ENCODE data around the gene FYN. TPM values are rescaled to one million over a fixed set of nuclear protein-coding genes. Genes with fewer than 3 reads are reported as not detected.

Gene FYN
- total and polyA plus RNA-seq, 2 of the 13 experiments (the other 11 are each of a cell fraction or from before 2014, with no cell fraction given), result 15.5 to 24.6 TPM

DNA sequence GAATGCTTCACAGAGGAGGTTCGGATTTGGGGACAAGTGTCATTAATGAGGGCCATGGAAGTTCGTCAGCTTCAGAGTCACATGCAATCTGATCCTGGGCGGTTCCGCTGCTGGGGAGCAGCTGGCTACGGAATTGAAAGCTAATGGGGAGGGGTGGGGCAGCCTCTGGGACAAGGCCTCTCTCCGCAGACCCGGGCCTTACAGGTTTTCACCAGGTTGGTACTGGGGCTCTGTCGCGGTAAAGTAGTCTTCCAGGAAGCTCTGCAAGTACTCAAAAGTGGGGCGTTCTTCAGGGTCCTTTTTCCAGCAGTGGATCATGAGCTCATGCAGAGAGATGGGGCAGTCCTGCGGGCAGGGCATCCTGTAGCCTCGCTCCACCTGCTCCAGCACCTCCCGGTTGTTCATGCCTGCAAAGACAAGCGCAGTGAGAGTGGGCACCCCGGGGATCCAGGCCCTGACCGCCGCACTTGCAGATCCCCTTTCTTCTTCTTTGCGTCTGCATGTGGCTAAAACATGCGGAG is 211.7 kb downstream of the FYN start:
- in situ Hi-C loops (cut with HindIII; ENCODE audit: extremely low pct_ligation_motif_present, low pct_unique_long_range_greater_than_20kb), result no loop called here
- DNase-seq (ENCODE audit: low spot score) (no peak), ATAC-seq (no peak), FAIRE-seq (no peak)
- TF ChIP-seq PCBP1 (IDR thresholded peaks at IDR 0.05; ENCODE audit: borderline replicate concordance, low read depth, low read length) (no peak), ZMYM2 (CRISPR knock-in tag; IDR thresholded peaks at IDR 0.05) (no peak), ZBTB38 (CRISPR knock-in tag; IDR thresholded peaks at IDR 0.05) (peak; percentile 23; the same call in 1 of the 2 replicates), EHMT2 (IDR thresholded peaks at IDR 0.05; ENCODE audit: borderline replicate concordance, low read depth, low read length) (no peak), ZNF891 (CRISPR knock-in tag; IDR thresholded peaks at IDR 0.05) (no peak), ZNF776 (CRISPR knock-in tag; IDR thresholded peaks at IDR 0.05) (no peak), SKI (IDR thresholded peaks at IDR 0.05; ENCODE audit: partially characterized antibody) (no peak), ZBTB7A (CRISPR knock-in tag; IDR thresholded peaks at IDR 0.05) (no peak)
- POLR2A ChIA-PET, result no interaction called here
- no peaks in the 10 kb centered on the region for H3K79me2 ChIP-seq (ENCODE audit: insufficient read depth, low read length)
- no peaks in the 10 kb centered on the region for H4K20me1 ChIP-seq (ENCODE audit: insufficient read depth, low read length)
- 91% methylated on average over 19 of the region's 19 CpGs for WGBS (ENCODE audit: low lambda C conversion rate)
- no peak overlapping the region for H3K4me3 ChIP-seq (replicated peaks in 1 of 3; ENCODE audit: insufficient read depth in 1 of 3, low read depth in 2 of 3, low read length in 3 of 3)
- H3K4me2 ChIP-seq (ENCODE audit: low read depth, low read length), result no peak overlapping the region
- no peaks in the 10 kb centered on the region for H3K9me3 ChIP-seq (ENCODE audit: low read length)
- CTCF ChIA-PET (ENCODE audit: low intra/inter-chr PET ratio, low total read pairs), result no interaction called here
- H3K27me3 ChIP-seq (ENCODE audit: control insufficient read depth in 1 of 2, insufficient read depth in 2 of 2, low read length in 2 of 2), result no peaks in the 10 kb centered on the region
- H3K4me1 ChIP-seq (ENCODE audit: insufficient read depth, low read length), result peaks cover 23% of the 10 kb centered on the region
- H3K36me3 ChIP-seq (replicated peaks in 1 of 2; ENCODE audit: control insufficient read depth in 1 of 2, insufficient read depth in 2 of 2, low read length in 2 of 2), result no peaks in the 10 kb centered on the region
- H3K9ac ChIP-seq (ENCODE audit: insufficient read depth, low read depth, low read length), result no peak overlapping the region
- no peak overlapping the region for H2AFZ ChIP-seq (ENCODE audit: low read length)
- intact Hi-C loops (cut with micrococcal nuclease; ENCODE audit: unreplicated experiment), result no loop called here
- no peak overlapping the region for H3K27ac ChIP-seq (ENCODE audit: extremely low read length, insufficient read depth, low read length)
- no TSS peak for BruUV-seq (replicated peaks)

DNA sequence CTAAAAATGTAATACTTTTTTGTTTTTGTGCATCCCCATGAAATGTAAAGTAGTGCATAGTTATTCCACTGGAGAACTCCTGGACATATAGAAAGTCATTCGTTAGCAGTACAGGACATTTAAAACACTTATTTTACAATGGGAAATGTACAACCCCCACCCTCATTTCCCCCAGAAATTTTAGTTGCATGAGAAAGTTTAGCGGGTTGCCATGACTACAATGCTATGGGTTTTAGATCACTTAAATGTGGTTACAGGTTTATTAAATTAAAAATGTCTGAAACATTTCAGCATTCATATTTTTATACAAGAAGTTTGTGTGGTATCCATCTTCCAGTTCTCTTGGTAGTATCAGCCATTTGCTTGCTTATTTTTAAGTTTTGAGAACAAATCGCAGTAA is 212.7 kb downstream of the FYN start:
- peaks cover 23% of the 10 kb centered on the region for H3K4me1 ChIP-seq (ENCODE audit: insufficient read depth, low read length)
- H3K9ac ChIP-seq (ENCODE audit: insufficient read depth, low read depth, low read length), result no peak overlapping the region
- intact Hi-C loops (cut with micrococcal nuclease; ENCODE audit: unreplicated experiment), result no loop called here
- H3K27me3 ChIP-seq (ENCODE audit: control insufficient read depth in 1 of 2, insufficient read depth in 2 of 2, low read length in 2 of 2), result no peaks in the 10 kb centered on the region
- H2AFZ ChIP-seq (ENCODE audit: low read length), result no peak overlapping the region
- no peak for DNase-seq (ENCODE audit: low spot score)
- FAIRE-seq, result no peak
- ChIA-PET POLR2A (no interaction called here), CTCF (ENCODE audit: low intra/inter-chr PET ratio, low total read pairs) (no interaction called here)
- H3K9me3 ChIP-seq (ENCODE audit: low read length), result no peaks in the 10 kb centered on the region
- no peaks in the 10 kb centered on the region for H4K20me1 ChIP-seq (ENCODE audit: insufficient read depth, low read length)
- no peak for TF ChIP-seq ZNF30 (CRISPR knock-in tag; IDR thresholded peaks at IDR 0.05)
- no peak for TF ChIP-seq NCOA5 (CRISPR knock-in tag; IDR thresholded peaks at IDR 0.05)
- TF ChIP-seq ZNF761 (CRISPR knock-in tag; conservative IDR thresholded peaks at IDR 0.05), result no peak
- no peak for TF ChIP-seq SALL2 (CRISPR knock-in tag; IDR thresholded peaks at IDR 0.05)
- TF ChIP-seq MED1 (CRISPR knock-in tag; IDR thresholded peaks at IDR 0.05), result no peak
- TF ChIP-seq MLLT10 (CRISPR knock-in tag; IDR thresholded peaks at IDR 0.05), result no peak
- TF ChIP-seq, protein P1, sequence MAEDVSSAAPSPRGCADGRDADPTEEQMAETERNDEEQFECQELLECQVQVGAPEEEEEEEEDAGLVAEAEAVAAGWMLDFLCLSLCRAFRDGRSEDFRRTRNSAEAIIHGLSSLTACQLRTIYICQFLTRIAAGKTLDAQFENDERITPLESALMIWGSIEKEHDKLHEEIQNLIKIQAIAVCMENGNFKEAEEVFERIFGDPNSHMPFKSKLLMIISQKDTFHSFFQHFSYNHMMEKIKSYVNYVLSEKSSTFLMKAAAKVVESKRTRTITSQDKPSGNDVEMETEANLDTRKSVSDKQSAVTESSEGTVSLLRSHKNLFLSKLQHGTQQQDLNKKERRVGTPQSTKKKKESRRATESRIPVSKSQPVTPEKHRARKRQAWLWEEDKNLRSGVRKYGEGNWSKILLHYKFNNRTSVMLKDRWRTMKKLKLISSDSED (CRISPR knock-in tag; IDR thresholded peaks at IDR 0.05), result no peak
- no peak for TF ChIP-seq ZNF83 (CRISPR knock-in tag; IDR thresholded peaks at IDR 0.05; ENCODE audit: borderline replicate concordance)
- no peak for ATAC-seq
- no peak overlapping the region for H3K27ac ChIP-seq (ENCODE audit: extremely low read length, insufficient read depth, low read length)
- no peaks in the 10 kb centered on the region for H3K79me2 ChIP-seq (ENCODE audit: insufficient read depth, low read length)
- no TSS peak for BruUV-seq (replicated peaks)
- WGBS (ENCODE audit: low lambda C conversion rate), result 98% methylated on average over 3 of the region's 3 CpGs
- H3K4me3 ChIP-seq (replicated peaks in 1 of 3; ENCODE audit: insufficient read depth in 1 of 3, low read depth in 2 of 3, low read length in 3 of 3), result no peak overlapping the region
- H3K36me3 ChIP-seq (replicated peaks in 1 of 2; ENCODE audit: control insufficient read depth in 1 of 2, insufficient read depth in 2 of 2, low read length in 2 of 2), result no peaks in the 10 kb centered on the region
- in situ Hi-C loops (cut with HindIII; ENCODE audit: extremely low pct_ligation_motif_present, low pct_unique_long_range_greater_than_20kb), result no loop called here
- no peak overlapping the region for H3K4me2 ChIP-seq (ENCODE audit: low read depth, low read length)

Measured in HepG2 (cell line).